ENCODE measurements around the gene OR10G2. TPM values are rescaled to one million over a fixed set of nuclear protein-coding genes. Genes with fewer than 3 reads are reported as not detected.

Gene OR10G2
- total and polyA plus RNA-seq, 12 donors = not detected

GRCh38 chr14:21589317-21589716, 45.4 kb downstream of the OR10G2 start:
- Histone ChIP-seq H3K4me3 (no peak overlapping the region), H3K9me3 (replicated peaks in 1 of 3) (peaks cover 0 to 10% (median 0%) of the 10 kb centered on the region in 3 donors), H3K27me3 (peaks cover 4% of the 10 kb centered on the region), H3K4me1 (replicated peaks in 1 of 2) (no peaks in the 10 kb centered on the region), H3K36me3 (replicated peaks in 1 of 2) (no peaks in the 10 kb centered on the region), H3K27ac (no peak overlapping the region)
- TF ChIP-seq CTCF (IDR thresholded peaks at IDR 0.05) (no peak), POLR2A (IDR thresholded peaks at IDR 0.05) (no peak)
- 77 to 82% (median 79%) methylated on average over 4 of the region's 4 CpGs for WGBS, 4 donors
- intact Hi-C loops (cut with DNase I) = no loop called here
- DNase-seq = no peak

Other genes with a start within 250 kb of the OR10G2 start
- gene CHD8, start 178.8 kb downstream of the OR10G2 start, total RNA-seq = 10 to 100 TPM; 48.6 to 71.8 (median 59.6) TPM
- 10 to 100 TPM; 43.0 to 53.1 (median 51.6) TPM for gene CHD8, start 178.8 kb downstream of the OR10G2 start, polyA plus RNA-seq
- gene RAB2B, start 158.0 kb downstream of the OR10G2 start, total RNA-seq = 10 to 100 TPM; 16.8 to 50.6 (median 30.1) TPM
- 10 to 100 TPM; 14.0 to 49.1 (median 23.9) TPM for gene RAB2B, start 158.0 kb downstream of the OR10G2 start, polyA plus RNA-seq
- 10 to 100 TPM; 31.5 to 91.5 (median 49.9) TPM for gene TOX4, start 157.7 kb downstream of the OR10G2 start, total RNA-seq
- 10 to 100 TPM; 15.5 to 74.8 (median 21.6) TPM for gene TOX4, start 157.7 kb downstream of the OR10G2 start, polyA plus RNA-seq
- gene METTL3, start 123.6 kb downstream of the OR10G2 start, total RNA-seq = 10 to 100 TPM; 30.2 to 81.6 (median 45.6) TPM
- 10 to 100 TPM; 34.4 to 75.5 (median 55.5) TPM for gene METTL3, start 123.6 kb downstream of the OR10G2 start, polyA plus RNA-seq
- gene SALL2, start 108.6 kb downstream of the OR10G2 start, total RNA-seq = 10 to 100 TPM in 4 of 9 donors, 1 to 10 TPM in 5; 5.3 to 20.6 (median 9.4) TPM
- 1 to 10 TPM; 3.2 to 6.9 (median 6.4) TPM for gene SALL2, start 108.6 kb downstream of the OR10G2 start, polyA plus RNA-seq
- gene OR10G3, start 54.9 kb downstream of the OR10G2 start, total RNA-seq = not detected
- not detected for gene OR10G3, start 54.9 kb downstream of the OR10G2 start, polyA plus RNA-seq
- gene OR4E2, start 18.9 kb upstream of the OR10G2 start, total RNA-seq = not detected
- gene OR4E2, start 18.9 kb upstream of the OR10G2 start, polyA plus RNA-seq = not detected
- gene OR4E1, start 38.9 kb upstream of the OR10G2 start, total RNA-seq = not detected
- not detected for gene OR4E1, start 38.9 kb upstream of the OR10G2 start, polyA plus RNA-seq